Measurements from ENCODE around the gene KIAA1755.

DNA sequence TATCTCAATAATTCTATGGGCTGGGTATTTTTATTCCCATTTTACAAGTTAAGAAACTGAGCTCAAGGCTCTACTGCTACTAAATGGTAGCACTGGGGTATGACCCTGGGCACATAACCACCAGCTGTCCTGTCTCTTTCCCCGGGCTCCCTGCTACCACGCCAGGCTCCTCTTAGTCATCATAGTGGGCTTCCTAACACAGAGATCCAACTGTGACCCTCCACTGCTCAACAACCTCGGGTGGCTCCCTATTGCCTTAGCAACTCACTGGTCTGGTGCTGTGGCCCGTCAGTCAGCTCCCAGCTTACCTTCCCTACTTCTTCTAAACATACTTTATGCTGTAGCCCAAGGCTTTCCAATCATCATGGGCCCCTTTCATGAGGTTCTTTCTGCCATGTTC lies 4.5 kb downstream of the KIAA1755 start:
- TF ChIP-seq CTCF (IDR thresholded peaks at IDR 0.05) (no peak), POLR2A (IDR thresholded peaks at IDR 0.05) (no peak)
